Caco-2 (cell line): Measurements from ENCODE around the gene TSEN34. TPM values are rescaled to one million over a fixed set of nuclear protein-coding genes. Genes with fewer than 3 reads are reported as not detected.

Experiments
- BruUV-seq: library from RNA; stranded (reverse); fragments of 400-500 nt; replicated peaks from 2 replicates; lab custom pipeline; 2021; lab: Mats Ljungman, UMichigan
- CTCF ChIA-PET: fragments of 300-600 bp; sonication (Branson Sonifier 250); formaldehyde crosslinking; loops from one replicate; lab custom pipeline; 2022; ENCODE audit warnings: antibody characterized with exemption; lab: Charles Lee
- POLR2A ChIA-PET: fragments of 300-600 bp; sonication (Branson Sonifier 250); formaldehyde crosslinking; loops from one replicate; lab custom pipeline; 2022; ENCODE audit warnings: antibody characterized with exemption; lab: Charles Lee
- DNase-seq, 2 experiments: peaks; one replicate each; pipeline versions ENCODE4 v3.0.0 to v3.0.0-alpha.2; 2020 to 2022
- H3K27me3 ChIP-seq: replicated peaks from 2 replicates; pipeline ENCODE4 v1.6.0; 2011; ENCODE audit warnings: low read length; ENCODE audit not compliant: control insufficient read depth, insufficient read depth
- H3K36me3 ChIP-seq: 2 replicates; pipeline ENCODE4 v1.5.1; 2011; ENCODE audit warnings: low read length; ENCODE audit not compliant: control insufficient read depth, insufficient read depth
- H3K4me1 ChIP-seq: fragments of 250-450 bp; sonication (Bioruptor Pico); 2 replicates; pipeline ENCODE4 v1.5.1; 2020; ENCODE audit warnings: mild to moderate bottlenecking
- H3K4me3 ChIP-seq: 2 replicates; pipeline ENCODE4 v1.5.1; 2011; ENCODE audit warnings: low read depth, mild to moderate bottlenecking, control low read depth, low read length
- H3K9me3 ChIP-seq: fragments of 250-450 bp; sonication (Bioruptor Pico); 2 replicates; pipeline ENCODE4 v1.5.1; 2020; ENCODE audit warnings: mild to moderate bottlenecking, moderate library complexity
- H3K27ac Mint-ChIP-seq: one replicate; pipeline ENCODE4 v1.8.0; 2022; ENCODE audit warnings: mixed read lengths; ENCODE audit not compliant: unreplicated experiment
- H3K27me3 Mint-ChIP-seq: one replicate; pipeline ENCODE4 v1.8.0; 2022; ENCODE audit warnings: mixed read lengths; ENCODE audit not compliant: insufficient read depth, unreplicated experiment
- H3K36me3 Mint-ChIP-seq: one replicate; pipeline ENCODE4 v1.8.0; 2022; ENCODE audit warnings: mild to moderate bottlenecking, mixed read lengths; ENCODE audit not compliant: insufficient read depth, unreplicated experiment
- H3K4me1 Mint-ChIP-seq: one replicate; pipeline ENCODE4 v1.8.0; 2022; ENCODE audit warnings: low read depth, mixed read lengths; ENCODE audit not compliant: unreplicated experiment
- H3K4me3 Mint-ChIP-seq: one replicate; pipeline ENCODE4 v1.8.0; 2022; ENCODE audit warnings: mild to moderate bottlenecking, moderate library complexity, mixed read lengths; ENCODE audit not compliant: unreplicated experiment
- H3K9me3 Mint-ChIP-seq: one replicate; pipeline ENCODE4 v1.8.0; 2022; ENCODE audit warnings: mixed read lengths; ENCODE audit not compliant: unreplicated experiment
- intact Hi-C: fragments of 100-400 bp; cut with micrococcal nuclease; formaldehyde crosslinking; loops from one replicate; pipeline ENCODE4 v1.10.0; 2022; ENCODE audit not compliant: unreplicated experiment
- total RNA-seq: library from RNA; stranded (reverse); gene quantifications from 2 replicates; pipeline ENCODE4 v1.2.3, GENCODE V29; 2022
- TF ChIP-seq, protein P1 (sequence below), 2 experiments: fragments of 200-600 bp in 1 of 2; IDR thresholded peaks; 1 replicate in 1 of 2; 2 replicates in 1 of 2; pipeline versions ENCODE4 v1.5.1 to v1.8.0; 2011 to 2022; ENCODE audit warnings: antibody characterized with exemption in 1 of 2, control low read depth in 1 of 2, inconsistent platforms in 1 of 2, low read depth in 1 of 2, low read length in 1 of 2, mild to moderate bottlenecking in 1 of 2, moderate library complexity in 1 of 2; ENCODE audit not compliant: insufficient read depth in 1 of 2, severe bottlenecking in 1 of 2, unreplicated experiment in 1 of 2

TSEN34 gene
- total RNA-seq, 1 experiment from 2014 or later: 42.6 TPM

DNA sequence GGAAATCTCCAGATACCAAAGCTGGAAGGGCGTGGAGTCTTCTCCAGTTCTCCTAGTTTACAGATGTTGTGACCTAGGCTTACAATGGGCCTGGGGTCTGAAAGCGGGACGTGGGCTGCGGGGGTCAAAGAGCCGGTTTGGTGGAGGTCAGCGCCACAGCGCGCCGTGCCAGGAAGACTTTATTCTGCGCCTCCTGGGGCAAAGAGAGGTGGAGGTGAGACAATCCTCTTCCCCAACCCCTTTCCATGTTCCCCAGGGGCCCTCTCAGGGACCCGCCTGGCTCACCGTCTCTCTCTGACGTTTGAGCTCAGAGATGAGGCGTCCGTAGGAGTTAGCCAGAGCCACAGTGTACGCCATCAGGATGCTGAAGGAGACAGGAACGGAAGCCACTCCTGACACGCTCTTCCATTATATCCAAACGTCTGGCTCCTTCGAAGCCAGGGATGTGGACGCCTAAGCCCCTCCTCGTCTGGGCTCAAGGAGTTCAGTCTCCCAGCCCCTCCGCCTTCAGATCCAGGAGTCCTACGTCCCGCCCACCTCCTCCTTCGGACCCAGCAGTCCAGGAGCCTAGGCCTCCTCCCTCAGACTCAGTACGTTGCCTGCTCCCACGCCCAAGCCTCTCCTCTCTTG, 30.8 kb upstream of the TSEN34 start:
- H3K27me3 ChIP-seq: no peaks in the 10 kb centered on the region
- intact Hi-C loops: no loop called here
- H3K4me3 ChIP-seq: peak overlapping the region; percentile 53
- H3K9me3 ChIP-seq: no peaks in the 10 kb centered on the region
- no peak for DNase-seq
- BruUV-seq: TSS peak; percentile 79
- no peaks in the 10 kb centered on the region for H3K27me3 Mint-ChIP-seq
- ChIA-PET POLR2A (interaction anchor here (1.5 to 3.4 kb wide), 4 partner anchors 23 to 289 kb away, joined by 3 to 30 read pairs (median 14); partner anchors contain the start of genes CNOT3, LENG8, MBOAT7 and TSEN34), CTCF (interaction anchor here (1.1 to 2.3 kb wide), 5 partner anchors 8 to 29 kb away, joined by 3 to 14 read pairs (median 7); partner anchors contain the start of genes CNOT3, MBOAT7 and TMC4)
- TF ChIP-seq, protein P1, sequence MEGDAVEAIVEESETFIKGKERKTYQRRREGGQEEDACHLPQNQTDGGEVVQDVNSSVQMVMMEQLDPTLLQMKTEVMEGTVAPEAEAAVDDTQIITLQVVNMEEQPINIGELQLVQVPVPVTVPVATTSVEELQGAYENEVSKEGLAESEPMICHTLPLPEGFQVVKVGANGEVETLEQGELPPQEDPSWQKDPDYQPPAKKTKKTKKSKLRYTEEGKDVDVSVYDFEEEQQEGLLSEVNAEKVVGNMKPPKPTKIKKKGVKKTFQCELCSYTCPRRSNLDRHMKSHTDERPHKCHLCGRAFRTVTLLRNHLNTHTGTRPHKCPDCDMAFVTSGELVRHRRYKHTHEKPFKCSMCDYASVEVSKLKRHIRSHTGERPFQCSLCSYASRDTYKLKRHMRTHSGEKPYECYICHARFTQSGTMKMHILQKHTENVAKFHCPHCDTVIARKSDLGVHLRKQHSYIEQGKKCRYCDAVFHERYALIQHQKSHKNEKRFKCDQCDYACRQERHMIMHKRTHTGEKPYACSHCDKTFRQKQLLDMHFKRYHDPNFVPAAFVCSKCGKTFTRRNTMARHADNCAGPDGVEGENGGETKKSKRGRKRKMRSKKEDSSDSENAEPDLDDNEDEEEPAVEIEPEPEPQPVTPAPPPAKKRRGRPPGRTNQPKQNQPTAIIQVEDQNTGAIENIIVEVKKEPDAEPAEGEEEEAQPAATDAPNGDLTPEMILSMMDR (IDR thresholded peaks at IDR 0.05; ENCODE audit: insufficient read depth in 1 of 2, low read depth in 1 of 2, low read length in 1 of 2, severe bottlenecking in 1 of 2, unreplicated experiment in 1 of 2): no peak
- H3K36me3 Mint-ChIP-seq: peaks cover 75% of the 10 kb centered on the region
- peaks cover 4% of the 10 kb centered on the region for H3K9me3 Mint-ChIP-seq
- peak overlapping the region; percentile 79 for H3K4me3 Mint-ChIP-seq
- peak overlapping the region; percentile 87 for H3K27ac Mint-ChIP-seq
- peaks cover 42% of the 10 kb centered on the region for H3K4me1 Mint-ChIP-seq
- peaks cover 24% of the 10 kb centered on the region for H3K4me1 ChIP-seq
- 0 out of 2 replicates have a peak, but pooled peaks cover 2% of the 10 kb centered on the region for H3K36me3 ChIP-seq

DNA sequence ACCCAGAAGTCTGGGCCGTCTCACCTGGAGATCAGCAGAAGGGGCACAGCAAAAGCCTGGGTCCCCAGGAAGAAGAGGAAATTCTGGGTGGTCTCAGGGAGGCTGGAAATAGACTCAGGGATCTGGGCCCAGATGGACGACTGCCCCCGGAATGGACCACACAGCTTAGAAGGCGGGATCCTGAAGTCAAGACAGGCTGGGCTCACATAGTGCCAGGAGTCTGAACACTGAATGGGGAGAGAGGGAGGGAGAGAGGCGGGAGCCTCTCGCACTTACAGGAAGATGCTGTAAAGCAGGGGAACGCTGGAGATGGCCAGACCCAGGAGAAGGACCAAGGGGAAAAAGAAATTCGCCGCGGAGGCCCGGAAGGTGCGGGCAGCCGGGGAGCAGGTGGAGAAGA, 30.3 kb upstream of the TSEN34 start:
- BruUV-seq: no TSS peak
- DNase-seq: no peak
- Mint-ChIP-seq H3K27ac (peak overlapping the region; percentile 87), H3K9me3 (peaks cover 10% of the 10 kb centered on the region), H3K4me1 (peaks cover 47% of the 10 kb centered on the region), H3K4me3 (peak overlapping the region; percentile 79), H3K27me3 (no peaks in the 10 kb centered on the region), H3K36me3 (peaks cover 74% of the 10 kb centered on the region)
- TF ChIP-seq, protein P1 (IDR thresholded peaks at IDR 0.05; ENCODE audit: insufficient read depth in 1 of 2, low read depth in 1 of 2, low read length in 1 of 2, severe bottlenecking in 1 of 2, unreplicated experiment in 1 of 2): no peak
- Histone ChIP-seq H3K36me3 (0 out of 2 replicates have a peak, but pooled peaks cover 2% of the 10 kb centered on the region), H3K9me3 (no peaks in the 10 kb centered on the region), H3K4me3 (peak overlapping the region; percentile 53), H3K4me1 (peaks cover 24% of the 10 kb centered on the region), H3K27me3 (no peaks in the 10 kb centered on the region)
- intact Hi-C loops: no loop called here
- CTCF ChIA-PET: interaction anchor here (0.7 to 1.3 kb wide), 2 partner anchors 12 to 24 kb away, joined by 3 read pairs; no protein-coding TSS in a partner anchor
- POLR2A ChIA-PET: interaction anchor here (2.9 to 3.4 kb wide), 2 partner anchors 24 to 29 kb away, joined by 23 to 30 read pairs; partner anchors contain the start of genes CNOT3, MBOAT7 and TSEN34

DNA sequence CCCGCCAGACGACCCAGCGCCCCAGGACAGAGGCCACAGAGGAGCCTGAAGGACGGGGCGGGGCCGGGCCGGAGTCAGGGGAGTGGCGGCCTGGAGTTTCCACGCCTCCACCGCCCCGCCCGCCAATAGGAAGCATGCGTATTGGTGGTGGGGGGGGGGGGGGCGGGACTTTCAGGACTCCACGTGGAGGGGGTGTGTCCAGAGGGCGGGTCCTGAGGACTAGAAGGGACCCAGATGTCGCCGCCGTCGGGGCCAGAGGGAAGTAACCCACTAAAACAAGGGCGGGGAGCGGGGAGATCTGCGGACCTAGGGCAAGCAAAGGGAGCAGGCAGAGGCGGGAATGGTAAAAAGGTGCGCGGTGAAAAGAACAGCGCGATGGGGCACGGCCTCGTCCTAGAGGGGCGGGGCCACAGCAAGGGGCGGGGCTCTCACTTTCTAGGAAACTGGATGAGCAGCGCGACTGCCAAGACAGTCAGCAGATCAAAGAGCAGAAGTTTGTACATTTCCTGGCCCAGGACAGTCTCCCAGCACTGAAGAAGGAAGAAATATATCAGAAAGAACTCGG, 28.8 kb upstream of the TSEN34 start:
- peak; percentile 92 to 94 for DNase-seq
- no peaks in the 10 kb centered on the region for H3K9me3 ChIP-seq
- CTCF ChIA-PET: interaction anchor here (0.6 to 1.8 kb wide), 3 partner anchors 25 to 33 kb away, joined by 3 to 7 read pairs (median 4); partner anchors contain the start of gene MBOAT7
- intact Hi-C loops: loop anchor here (1.0 kb wide), 1 partner anchor 11 kb away; the partner anchor contains the start of gene TMC4
- H3K4me1 ChIP-seq: peaks cover 20% of the 10 kb centered on the region
- Mint-ChIP-seq H3K4me3 (peak overlapping the region; percentile 79), H3K27me3 (no peaks in the 10 kb centered on the region), H3K9me3 (peaks cover 12% of the 10 kb centered on the region), H3K27ac (peak overlapping the region; percentile 87), H3K36me3 (peaks cover 63% of the 10 kb centered on the region), H3K4me1 (peaks cover 40% of the 10 kb centered on the region)
- H3K27me3 ChIP-seq: no peaks in the 10 kb centered on the region
- TF ChIP-seq, protein P1 (IDR thresholded peaks at IDR 0.05; ENCODE audit: insufficient read depth in 1 of 2, low read depth in 1 of 2, low read length in 1 of 2, severe bottlenecking in 1 of 2, unreplicated experiment in 1 of 2): no peak
- peak overlapping the region; percentile 37 for H3K4me3 ChIP-seq
- POLR2A ChIA-PET: no interaction called here
- BruUV-seq: no TSS peak
- H3K36me3 ChIP-seq: no peaks in the 10 kb centered on the region
